GM18508 (cell line): ENCODE data around the gene SAMM50.
"Not testable (repeated sequence)": the region's sequence is repeated elsewhere in the genome, so short reads cannot be mapped to it uniquely, and the experiment has no call there.

Experiments used
- ATAC-seq: cut with Tn5 transposase; IDR thresholded peaks from one replicate; pipeline ENCODE4 v1.9.1; 2021; ENCODE audit warnings: moderate number of reproducible peaks; ENCODE audit not compliant: insufficient read depth, unreplicated experiment

Gene SAMM50

DNA sequence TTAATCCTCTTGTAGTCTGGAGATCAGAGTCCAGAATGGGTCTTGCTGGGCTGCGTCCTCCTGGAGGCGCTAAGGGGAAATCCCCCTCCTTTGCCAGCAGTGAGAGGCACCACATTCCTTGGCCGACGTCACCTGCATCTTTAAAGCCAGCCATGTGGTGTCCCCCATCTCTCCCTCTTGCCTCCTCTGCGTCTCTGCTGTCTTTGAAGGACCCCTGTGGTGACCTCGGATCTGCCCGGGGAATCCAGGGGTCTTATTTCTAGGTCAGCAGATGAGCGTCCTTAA is 41.7 kb downstream of the SAMM50 start:
- no peak for ATAC-seq

- no peak for ATAC-seq
Observed at GRCh38 chr22:43998679-43999264, 43.5 kb downstream of the SAMM50 start.

- no peak for ATAC-seq
Observed at GRCh38 chr22:43999378-43999777, 44.1 kb downstream of the SAMM50 start.

DNA sequence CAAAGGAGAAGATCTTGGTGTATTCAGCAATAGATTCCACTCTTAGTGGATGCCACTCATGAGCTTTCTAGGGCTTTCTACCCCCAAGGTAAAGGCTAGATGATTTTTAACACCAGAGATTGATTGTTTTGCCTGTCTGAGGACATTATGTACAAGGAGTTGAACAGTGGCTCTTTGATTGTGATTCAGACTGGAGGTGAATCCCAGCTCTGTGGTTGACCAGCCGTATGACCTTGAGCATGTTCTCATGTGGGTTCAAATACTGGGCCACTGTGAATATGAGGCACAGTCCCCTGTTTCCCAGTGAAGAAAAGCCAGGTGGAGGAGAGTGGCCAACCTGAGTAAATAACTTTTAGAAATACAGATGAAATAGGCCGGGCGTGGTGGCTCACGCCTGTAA is 44.9 kb downstream of the SAMM50 start:
- no peak for ATAC-seq

GRCh38 chr22:44001521-44001920 is 46.3 kb downstream of the SAMM50 start:
- ATAC-seq = no peak

DNA sequence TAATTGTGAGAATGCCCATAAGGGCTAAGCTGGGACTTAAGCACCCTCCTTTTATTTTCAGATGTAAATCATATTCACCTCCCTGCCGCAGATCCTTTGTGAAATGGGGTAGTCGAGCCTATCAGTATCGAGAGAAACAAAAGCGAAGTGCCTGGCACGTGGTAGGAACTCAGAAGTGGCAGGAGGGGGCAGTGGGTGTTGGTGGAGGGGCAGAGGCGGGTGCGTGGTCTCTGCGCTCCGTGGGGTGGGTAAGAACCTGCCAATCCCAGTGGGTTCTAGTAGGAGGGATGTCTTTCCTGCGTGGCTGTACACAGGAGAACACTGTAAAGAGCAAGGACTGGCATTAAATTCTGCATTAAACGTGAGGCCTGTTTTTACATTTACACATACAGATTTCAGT is 47.1 kb downstream of the SAMM50 start:
- ATAC-seq = no peak

- ATAC-seq = no peak
Observed at GRCh38 chr22:44002997-44003396, 47.8 kb downstream of the SAMM50 start.

DNA sequence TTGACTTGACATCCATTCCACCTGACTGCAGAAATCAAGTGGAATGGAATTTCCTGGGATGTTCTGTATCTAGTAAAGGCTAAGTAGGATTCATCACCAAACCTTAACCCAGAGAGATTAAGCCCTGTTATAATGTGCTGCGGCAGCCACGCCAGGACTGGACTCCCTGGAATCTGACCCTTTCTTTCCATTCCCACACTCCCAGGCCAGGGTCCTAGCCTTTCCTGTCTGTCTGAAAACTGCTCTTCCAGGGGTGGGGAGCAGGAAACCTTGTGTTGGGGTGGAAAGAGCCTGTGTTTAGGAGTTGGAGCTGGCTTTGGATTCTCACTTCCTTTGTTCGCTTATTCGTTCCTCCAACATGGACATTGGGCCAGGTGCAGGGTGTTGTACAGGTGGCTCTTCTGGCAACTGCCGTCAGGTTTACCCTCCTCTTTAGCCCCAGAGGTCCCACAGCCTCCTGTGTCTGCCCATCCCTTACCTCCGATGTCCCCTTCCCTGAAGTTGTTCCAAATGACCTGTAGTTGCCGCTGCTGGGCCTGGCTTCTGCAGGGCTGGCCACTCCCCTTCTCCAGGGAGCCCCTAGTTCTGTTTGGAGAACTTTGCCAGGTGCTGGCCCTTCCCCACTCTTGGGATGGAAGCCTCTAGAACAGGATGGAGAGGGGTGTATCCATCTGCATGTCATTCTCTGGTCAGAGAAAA is 48.3 kb downstream of the SAMM50 start:
- no peak for ATAC-seq

GRCh38 chr22:44004104-44004460 is 48.8 kb downstream of the SAMM50 start:
- ATAC-seq = no peak

- ATAC-seq = no peak
Observed at GRCh38 chr22:44005524-44005923, 50.3 kb downstream of the SAMM50 start.

DNA sequence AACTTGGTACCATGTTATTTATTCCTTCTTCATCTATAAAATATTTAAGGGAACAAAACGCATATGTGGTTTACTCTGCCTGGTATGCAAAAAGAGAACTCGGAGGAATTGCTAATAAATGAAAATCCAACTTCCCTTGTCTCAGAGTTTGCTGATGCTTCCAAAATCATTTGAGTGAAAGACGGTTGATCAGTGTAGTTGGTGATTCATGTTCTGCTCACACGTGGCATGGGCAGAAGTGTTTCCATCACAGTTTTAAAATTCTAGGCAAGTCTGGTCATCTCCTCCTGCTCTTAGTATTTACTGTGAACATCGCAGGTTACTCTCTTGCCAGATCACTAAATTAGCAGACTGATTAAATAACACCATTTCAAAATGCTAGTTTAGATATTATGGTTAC is 56.9 kb downstream of the SAMM50 start:
- ATAC-seq = no peak

DNA sequence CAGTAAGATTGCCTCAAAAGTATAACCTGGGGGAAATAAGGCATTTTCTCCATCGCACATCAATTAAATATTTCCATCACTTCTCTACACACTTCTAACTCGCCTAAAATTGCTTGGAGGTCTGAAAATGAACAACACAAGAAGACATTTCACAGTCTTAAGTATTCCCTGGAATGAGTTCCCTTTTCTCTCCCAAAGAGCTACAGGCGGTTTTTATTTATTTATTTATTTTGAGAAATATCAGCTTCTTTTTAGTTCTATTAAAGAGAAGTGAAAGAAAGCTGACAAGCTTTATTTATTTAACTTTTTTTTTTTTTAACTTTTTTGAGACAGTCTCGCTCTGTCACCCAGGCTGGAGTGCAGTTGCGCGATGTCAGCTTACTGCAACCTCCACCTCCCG is 57.3 kb downstream of the SAMM50 start:
- no peak for ATAC-seq

DNA sequence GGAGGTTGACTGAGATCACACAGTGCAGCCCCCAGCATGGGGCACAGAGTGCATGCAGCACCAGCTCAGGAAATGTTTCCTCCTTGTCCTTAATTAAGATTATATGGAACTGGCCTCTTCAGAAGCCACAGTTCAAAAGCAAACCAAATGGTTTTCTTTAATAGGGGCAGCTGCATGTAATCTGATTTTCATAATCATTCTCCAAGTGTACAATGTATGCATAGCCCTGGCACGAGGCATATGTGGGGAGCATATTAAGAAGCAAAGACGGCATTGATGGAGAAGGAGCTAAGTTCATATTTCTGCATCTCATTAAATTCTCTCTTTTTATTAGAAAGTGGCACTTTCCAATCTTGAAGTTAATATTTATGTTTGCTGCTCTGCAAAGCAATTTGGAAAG is 59.0 kb downstream of the SAMM50 start:
- ATAC-seq = no peak

- not testable (repeated sequence) for ATAC-seq
Observed at GRCh38 chr22:44016586-44016985, 61.3 kb downstream of the SAMM50 start.

DNA sequence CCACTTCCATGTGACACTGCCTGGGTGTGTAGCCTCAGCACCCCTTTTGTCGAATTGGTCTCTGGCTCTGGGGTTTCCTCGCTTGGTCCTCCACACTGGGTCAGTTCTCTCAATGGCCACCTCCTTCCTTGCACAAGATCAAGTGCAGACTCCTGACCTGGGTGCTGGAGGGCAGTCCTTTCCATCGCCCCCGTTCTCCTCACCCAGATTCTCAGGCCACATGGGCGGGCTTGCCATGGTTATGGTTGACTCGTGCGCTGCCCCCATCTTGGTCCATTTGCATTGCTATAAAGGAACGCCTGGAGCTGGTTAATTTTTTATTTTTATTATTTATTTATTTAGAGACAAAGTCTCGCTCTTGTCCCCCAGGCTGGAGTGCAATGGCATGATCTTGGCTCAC is 63.4 kb downstream of the SAMM50 start:
- ATAC-seq = no peak

- ATAC-seq = no peak
Observed at GRCh38 chr22:44019416-44019815, 64.2 kb downstream of the SAMM50 start.

DNA sequence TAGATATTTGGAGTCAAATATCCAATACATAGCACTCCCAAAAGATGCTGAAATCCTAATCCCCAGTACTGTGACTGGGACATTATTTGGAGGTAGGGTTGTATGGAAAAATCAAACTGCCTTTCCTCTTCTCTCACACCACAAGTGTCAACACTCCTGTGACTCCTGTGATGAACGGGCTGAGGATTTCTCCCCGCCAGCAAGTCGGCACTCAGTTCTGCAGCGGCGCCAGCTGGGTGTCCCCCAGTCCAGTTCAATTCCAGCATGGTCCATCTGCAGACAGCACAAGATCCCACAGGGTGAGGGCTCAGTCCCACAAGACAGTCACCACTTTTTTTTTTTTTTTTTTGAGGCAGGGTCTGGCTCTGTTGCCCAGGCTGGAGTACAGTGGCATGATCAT is 64.6 kb downstream of the SAMM50 start:
- no peak for ATAC-seq

DNA sequence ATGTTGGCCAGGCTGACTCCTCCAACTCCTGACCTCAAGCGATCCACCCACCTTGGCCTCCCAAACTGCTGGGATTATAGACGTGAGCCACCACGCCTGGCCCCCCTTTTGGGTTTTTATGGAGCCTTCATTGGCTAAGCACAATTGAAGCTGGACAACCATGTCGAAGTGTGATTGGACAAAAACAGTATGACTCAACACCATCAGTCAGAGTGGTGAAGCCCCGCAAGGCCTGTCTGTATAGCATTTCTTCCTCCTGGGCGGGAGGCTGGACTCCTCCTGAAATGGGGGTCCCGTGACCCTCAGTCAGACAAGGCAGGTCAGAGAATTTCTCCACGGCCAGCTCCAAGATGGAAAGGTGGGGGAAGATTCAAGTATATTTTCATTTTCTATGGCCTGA is 65.7 kb downstream of the SAMM50 start:
- ATAC-seq = no peak

GRCh38 chr22:44023404-44024287 is 68.4 kb downstream of the SAMM50 start:
- ATAC-seq = no peak

GRCh38 chr22:44024288-44024921 is 69.2 kb downstream of the SAMM50 start, which contains the start of gene PARVB:
Gene PARVB (plus strand): TSS chr22:44024302. CDS start chr22:44024340, 38 bp downstream.
- no peak for ATAC-seq
